RWPE2 (cell line): Measurements from ENCODE around the gene MYCBPAP.

ENCODE experiments used
- ATAC-seq: fragments of 200-7000 bp; cut with Tn5 transposase; 3 replicates; pipeline ENCODE4 v1.9.1; 2021; ENCODE audit warnings: low read depth
- DNase-seq: peaks from one replicate; pipeline ENCODE4 v3.0.0-alpha.2; 2020; ENCODE audit warnings: low spot score
- H3K27ac ChIP-seq: fragments of 450-650 bp; 2 replicates; pipeline ENCODE4 v1.5.1; 2017; ENCODE audit warnings: mild to moderate bottlenecking; ENCODE audit not compliant: poor library complexity, severe bottlenecking
- H3K27me3 ChIP-seq: fragments of 250-450 bp; sonication (Bioruptor Pico); 2 replicates; pipeline ENCODE4 v1.5.1; 2021; ENCODE audit warnings: mild to moderate bottlenecking, moderate library complexity; ENCODE audit not compliant: insufficient read depth, poor library complexity, severe bottlenecking
- H3K36me3 ChIP-seq: fragments of 250-450 bp; sonication (Bioruptor Pico); 2 replicates; pipeline ENCODE4 v1.5.1; 2020; ENCODE audit warnings: low read depth, mild to moderate bottlenecking, moderate library complexity
- H3K4me1 ChIP-seq: fragments of 250-450 bp; sonication (Bioruptor Pico); 2 replicates; pipeline ENCODE4 v1.5.1; 2021; ENCODE audit warnings: mild to moderate bottlenecking, moderate library complexity; ENCODE audit not compliant: insufficient read depth, poor library complexity, severe bottlenecking
- H3K4me3 ChIP-seq: fragments of 250-450 bp; sonication (Bioruptor Pico); 2 replicates; pipeline ENCODE4 v1.5.1; 2021; ENCODE audit warnings: mild to moderate bottlenecking, moderate library complexity; ENCODE audit not compliant: severe bottlenecking
- H3K9me3 ChIP-seq: fragments of 250-450 bp; sonication (Bioruptor Pico); 2 replicates; pipeline ENCODE4 v1.5.1; 2021; ENCODE audit warnings: mild to moderate bottlenecking, moderate library complexity; ENCODE audit not compliant: severe bottlenecking
- CTCF ChIP-seq: fragments of 450-650 bp; IDR thresholded peaks from one replicate; pipeline ENCODE4 v1.5.1; 2017; ENCODE audit warnings: mild to moderate bottlenecking, moderate library complexity; ENCODE audit not compliant: poor library complexity, severe bottlenecking

The MYCBPAP gene

GRCh38 chr17:50524838-50525237, 16.6 kb downstream of the MYCBPAP start:
- H3K9me3 ChIP-seq: no peaks in the 10 kb centered on the region
- peaks cover 17% of the 10 kb centered on the region for H3K4me1 ChIP-seq
- H3K36me3 ChIP-seq: no peaks in the 10 kb centered on the region
- DNase-seq: no peak
- no peak for ATAC-seq
- TF ChIP-seq CTCF: no peak
- no peak overlapping the region for H3K4me3 ChIP-seq
- H3K27ac ChIP-seq: no peak overlapping the region
- no peaks in the 10 kb centered on the region for H3K27me3 ChIP-seq

DNA sequence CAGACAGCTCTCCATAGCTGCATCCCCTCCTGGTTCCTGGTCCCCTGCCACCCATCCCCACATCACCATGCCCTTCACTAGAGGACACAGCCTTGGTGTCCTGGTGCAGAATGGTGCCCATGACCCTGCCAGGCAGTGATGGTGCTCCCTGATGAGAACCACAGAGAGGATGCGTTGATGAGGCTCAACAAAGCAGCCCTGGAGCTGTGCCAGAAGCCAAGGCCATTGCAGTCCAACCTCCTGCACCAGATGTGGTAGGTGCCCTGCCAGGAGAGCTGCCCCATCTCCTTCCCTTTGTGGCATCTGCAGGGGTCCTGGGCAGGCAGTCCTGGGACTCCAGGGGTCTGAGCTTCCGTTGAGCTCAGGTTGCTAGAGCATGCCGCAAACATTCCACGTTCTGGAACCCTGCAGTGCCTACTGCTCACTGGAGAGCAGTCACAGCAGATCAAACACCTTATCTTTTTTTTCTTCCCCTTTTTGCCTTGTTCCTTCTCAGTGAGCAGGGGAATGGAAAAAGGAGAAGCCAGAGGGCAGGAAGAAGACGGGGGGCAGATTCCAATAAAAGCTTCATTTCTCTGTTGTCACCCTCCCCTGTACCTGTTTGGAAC, 19.0 kb downstream of the MYCBPAP start:
- H3K4me3 ChIP-seq: no peak overlapping the region
- no peaks in the 10 kb centered on the region for H3K36me3 ChIP-seq
- H3K27ac ChIP-seq: no peak overlapping the region
- DNase-seq: no peak
- TF ChIP-seq CTCF: no peak
- peaks cover 18% of the 10 kb centered on the region for H3K4me1 ChIP-seq
- H3K9me3 ChIP-seq: no peaks in the 10 kb centered on the region
- ATAC-seq: no peak
- H3K27me3 ChIP-seq: no peaks in the 10 kb centered on the region

DNA sequence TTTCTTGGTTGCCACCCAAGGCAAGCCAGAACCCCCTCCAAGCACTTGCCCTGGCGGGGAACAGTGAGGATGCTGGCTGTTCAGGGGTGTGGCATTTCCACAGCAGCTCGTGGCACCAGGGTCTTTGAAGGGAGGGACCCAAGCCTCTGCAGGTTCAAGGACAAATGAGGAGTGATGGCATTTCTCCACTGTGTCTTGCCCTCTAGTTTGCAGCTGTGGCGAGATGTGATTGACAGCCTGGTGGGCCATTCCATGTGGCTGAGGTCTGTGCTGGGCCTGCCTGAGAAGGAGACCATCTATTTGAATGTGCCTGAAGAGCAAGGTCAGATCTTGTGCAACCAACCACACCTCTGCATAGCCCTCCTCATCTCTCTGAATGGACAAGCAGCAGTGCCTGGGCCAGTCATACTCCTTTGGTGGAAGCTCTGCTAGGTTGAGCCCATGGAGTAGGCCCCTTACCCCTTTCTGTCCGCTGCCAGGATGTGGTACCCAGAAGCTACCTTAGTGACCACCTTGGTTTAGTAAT, 19.8 kb downstream of the MYCBPAP start:
- DNase-seq: no peak
- Histone ChIP-seq H3K4me1 (peaks cover 15% of the 10 kb centered on the region), H3K4me3 (no peak overlapping the region), H3K36me3 (no peaks in the 10 kb centered on the region), H3K27me3 (no peaks in the 10 kb centered on the region), H3K9me3 (no peaks in the 10 kb centered on the region), H3K27ac (no peak overlapping the region)
- TF ChIP-seq CTCF: no peak
- ATAC-seq: no peak

GRCh38 chr17:50529849-50530248, 21.6 kb downstream of the MYCBPAP start:
- no peak for DNase-seq
- no peak for ATAC-seq
- peaks cover 11% of the 10 kb centered on the region for H3K4me1 ChIP-seq
- no peak overlapping the region for H3K27ac ChIP-seq
- no peak for TF ChIP-seq CTCF
- H3K27me3 ChIP-seq: no peaks in the 10 kb centered on the region
- H3K9me3 ChIP-seq: no peaks in the 10 kb centered on the region
- no peak overlapping the region for H3K4me3 ChIP-seq
- H3K36me3 ChIP-seq: no peaks in the 10 kb centered on the region

GRCh38 chr17:50531428-50532025, 23.3 kb downstream of the MYCBPAP start:
- no peak for TF ChIP-seq CTCF

More at GRCh38 chr17:50531428-50532025, 23.3 kb downstream of the MYCBPAP start:
- DNase-seq (no peak), ATAC-seq (no peak)
- Histone ChIP-seq H3K9me3 (no peaks in the 10 kb centered on the region), H3K4me3 (no peak overlapping the region), H3K27ac (peak overlapping the region; percentile 82), H3K4me1 (peaks cover 14% of the 10 kb centered on the region), H3K27me3 (no peaks in the 10 kb centered on the region), H3K36me3 (peaks cover 9% of the 10 kb centered on the region)
